Panc1 (cell line): ENCODE data around the gene SLC11A1. TPM values are rescaled to one million over a fixed set of nuclear protein-coding genes. Genes with fewer than 3 reads are reported as not detected.

ENCODE experiments used
- ATAC-seq: fragments of 200-7000 bp; cut with Tn5 transposase; 2 replicates; pipeline ENCODE4 v1.9.1; 2020; ENCODE audit warnings: mild to moderate bottlenecking, moderate library complexity
- BruUV-seq: library from RNA; stranded (reverse); fragments of 400-500 nt; replicated peaks from 2 replicates; lab custom pipeline; 2021; lab: Mats Ljungman, UMichigan
- CTCF ChIA-PET: fragments of 300-600 bp; sonication (Branson Sonifier 250); formaldehyde crosslinking; loops from one replicate; lab custom pipeline; 2022; ENCODE audit warnings: antibody characterized with exemption; lab: Charles Lee
- POLR2A ChIA-PET: fragments of 300-600 bp; sonication (Branson Sonifier 250); formaldehyde crosslinking; loops from one replicate; lab custom pipeline; 2022; ENCODE audit warnings: antibody characterized with exemption; lab: Charles Lee
- DNase-seq: peaks from one replicate; pipeline ENCODE4 v3.0.0-alpha.2; 2010; ENCODE audit warnings: low read depth, low spot score
- H3K27ac ChIP-seq: 2 replicates; pipeline ENCODE4 v1.5.1; 2011; ENCODE audit warnings: mild to moderate bottlenecking, low read length, inconsistent platforms
- H3K27me3 ChIP-seq: fragments of 200-500 bp; sonication (Bioruptor generic); 2 replicates; pipeline ENCODE4 v1.6.0; 2014; ENCODE audit warnings: low read length, inconsistent platforms; ENCODE audit not compliant: control insufficient read depth, insufficient read depth
- H3K36me3 ChIP-seq: fragments of 200-500 bp; sonication (Bioruptor generic); 2 replicates; pipeline ENCODE4 v1.5.1; 2014; ENCODE audit warnings: inconsistent platforms, mild to moderate bottlenecking, low read length, moderate library complexity; ENCODE audit not compliant: control insufficient read depth, insufficient read depth
- H3K4me1 ChIP-seq: 2 replicates; pipeline ENCODE4 v1.5.1; 2011; ENCODE audit warnings: inconsistent platforms, mild to moderate bottlenecking, low read length, moderate library complexity; ENCODE audit not compliant: control insufficient read depth, insufficient read depth
- H3K4me3 ChIP-seq, 2 experiments: 2 replicates each; pipeline ENCODE4 v1.5.1; 2011 to 2012; ENCODE audit warnings: low read depth in 2 of 2, low read length in 2 of 2, mild to moderate bottlenecking in 2 of 2, inconsistent platforms in 1 of 2, moderate library complexity in 1 of 2
- H3K9me3 ChIP-seq: fragments of 200-500 bp; sonication (Bioruptor generic); 2 replicates; pipeline ENCODE4 v1.5.1; 2014; ENCODE audit warnings: low read depth, mild to moderate bottlenecking, inconsistent platforms, low read length, moderate library complexity; ENCODE audit not compliant: control insufficient read depth, insufficient read depth
- POLR2AphosphoS5 ChIP-seq: IDR thresholded peaks from 2 replicates; pipeline ENCODE4 v1.6.1; 2012; ENCODE audit warnings: mild to moderate bottlenecking, low read depth, low read length, moderate library complexity
- REST ChIP-seq, 2 experiments: IDR thresholded peaks; 2 replicates each; pipeline ENCODE4 v1.6.1; 2011 to 2012; ENCODE audit warnings: low read depth in 2 of 2, control low read depth in 1 of 2, low read length in 1 of 2, mild to moderate bottlenecking in 1 of 2, moderate library complexity in 1 of 2; ENCODE audit not compliant: insufficient read depth in 1 of 2
- SIN3A ChIP-seq: IDR thresholded peaks from 2 replicates; pipeline ENCODE4 v1.6.1; 2012; ENCODE audit warnings: low read depth, mild to moderate bottlenecking, low read length, moderate library complexity, borderline replicate concordance; ENCODE audit not compliant: insufficient read depth
- TCF7L2 ChIP-seq: IDR thresholded peaks from 2 replicates; pipeline ENCODE4 v1.6.1; 2011; ENCODE audit warnings: mild to moderate bottlenecking, low read depth, low read length, inconsistent platforms
- in situ Hi-C: cut with HindIII; loops from 2 replicates; pipeline ENCODE4 v1.10.0; 2016; ENCODE audit warnings: low sequenced_read_pairs, low pct_unique_long_range_greater_than_20kb
- intact Hi-C: fragments of 100-400 bp; cut with micrococcal nuclease; formaldehyde crosslinking; loops from one replicate; pipeline ENCODE4 v1.10.0; 2022; ENCODE audit not compliant: unreplicated experiment
- total RNA-seq: library from RNA; stranded (reverse); gene quantifications from one replicate; pipeline ENCODE4 v1.2.1, GENCODE V29; 2021; ENCODE audit not compliant: unreplicated experiment
- TF ChIP-seq, protein P1 (sequence below): fragments of 450-650 bp; IDR thresholded peaks from 2 replicates; pipeline ENCODE4 v1.5.1; 2017; ENCODE audit warnings: mild to moderate bottlenecking

SLC11A1 gene
- total RNA-seq, 1 experiment from 2014 or later: 0.31 TPM

- BruUV-seq: no TSS peak
- peaks cover 3% of the 10 kb centered on the region; the same call in 1 of the 2 replicates for H3K4me1 ChIP-seq
- ChIA-PET CTCF (no interaction called here), POLR2A (no interaction called here)
- H3K36me3 ChIP-seq: no peaks in the 10 kb centered on the region
- DNase-seq (no peak), ATAC-seq (no peak)
- no peak overlapping the region for H3K27ac ChIP-seq
- in situ Hi-C loops: no loop called here
- H3K27me3 ChIP-seq: no peaks in the 10 kb centered on the region
- no peak overlapping the region for H3K4me3 ChIP-seq
- TF ChIP-seq REST (IDR thresholded peaks at IDR 0.05; ENCODE audit: insufficient read depth in 1 of 2, low read depth in 2 of 2, low read length in 1 of 2): no peak
- TF ChIP-seq, protein P1, sequence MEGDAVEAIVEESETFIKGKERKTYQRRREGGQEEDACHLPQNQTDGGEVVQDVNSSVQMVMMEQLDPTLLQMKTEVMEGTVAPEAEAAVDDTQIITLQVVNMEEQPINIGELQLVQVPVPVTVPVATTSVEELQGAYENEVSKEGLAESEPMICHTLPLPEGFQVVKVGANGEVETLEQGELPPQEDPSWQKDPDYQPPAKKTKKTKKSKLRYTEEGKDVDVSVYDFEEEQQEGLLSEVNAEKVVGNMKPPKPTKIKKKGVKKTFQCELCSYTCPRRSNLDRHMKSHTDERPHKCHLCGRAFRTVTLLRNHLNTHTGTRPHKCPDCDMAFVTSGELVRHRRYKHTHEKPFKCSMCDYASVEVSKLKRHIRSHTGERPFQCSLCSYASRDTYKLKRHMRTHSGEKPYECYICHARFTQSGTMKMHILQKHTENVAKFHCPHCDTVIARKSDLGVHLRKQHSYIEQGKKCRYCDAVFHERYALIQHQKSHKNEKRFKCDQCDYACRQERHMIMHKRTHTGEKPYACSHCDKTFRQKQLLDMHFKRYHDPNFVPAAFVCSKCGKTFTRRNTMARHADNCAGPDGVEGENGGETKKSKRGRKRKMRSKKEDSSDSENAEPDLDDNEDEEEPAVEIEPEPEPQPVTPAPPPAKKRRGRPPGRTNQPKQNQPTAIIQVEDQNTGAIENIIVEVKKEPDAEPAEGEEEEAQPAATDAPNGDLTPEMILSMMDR: no peak
- TF ChIP-seq TCF7L2: no peak
- no peak for TF ChIP-seq SIN3A
- no peak for TF ChIP-seq POLR2AphosphoS5
- H3K9me3 ChIP-seq: no peaks in the 10 kb centered on the region
- intact Hi-C loops: no loop called here
These were observed 11.5 kb upstream of the SLC11A1 start for GRCh38 chr2:218370410-218371063.

GRCh38 chr2:218371983-218372350 lies 10.1 kb upstream of the SLC11A1 start:
- Histone ChIP-seq H3K9me3 (no peaks in the 10 kb centered on the region), H3K27ac (no peak overlapping the region), H3K36me3 (no peaks in the 10 kb centered on the region), H3K4me3 (no peak overlapping the region), H3K4me1 (peaks cover 3% of the 10 kb centered on the region; the same call in 1 of the 2 replicates), H3K27me3 (no peaks in the 10 kb centered on the region)
- intact Hi-C loops (no loop called here), in situ Hi-C loops (no loop called here)
- no peak for ATAC-seq
- TF ChIP-seq POLR2AphosphoS5: no peak
- TF ChIP-seq REST (IDR thresholded peaks at IDR 0.05; ENCODE audit: insufficient read depth in 1 of 2, low read depth in 2 of 2, low read length in 1 of 2): no peak
- TF ChIP-seq SIN3A: no peak
- TF ChIP-seq, protein P1: no peak
- TF ChIP-seq TCF7L2: no peak
- BruUV-seq: no TSS peak
- CTCF ChIA-PET: no interaction called here
- DNase-seq: no peak
- POLR2A ChIA-PET: no interaction called here
